DND-41 (cell line): ENCODE measurements around the gene CENPO.

Source experiments
- CTCF ChIP-seq: IDR thresholded peaks from 2 replicates; pipeline ENCODE4 v1.5.1; 2012; ENCODE audit warnings: borderline replicate concordance, low read length, moderate library complexity, mild to moderate bottlenecking; ENCODE audit not compliant: poor library complexity, severe bottlenecking; ENCODE audit errors: extremely low read depth
- EZH2 ChIP-seq: IDR thresholded peaks from 3 replicates; pipeline ENCODE4 v1.6.1; 2012; ENCODE audit warnings: borderline replicate concordance, low read depth, mild to moderate bottlenecking, moderate library complexity, low read length, inconsistent platforms; ENCODE audit not compliant: severe bottlenecking

GRCh38 chr2:24824071-24824588 lies 30.9 kb downstream of the CENPO start:
- no peak for TF ChIP-seq CTCF
- TF ChIP-seq EZH2 = no peak
